ENCODE measurements around the gene ATF7.

ATF7 gene

DNA sequence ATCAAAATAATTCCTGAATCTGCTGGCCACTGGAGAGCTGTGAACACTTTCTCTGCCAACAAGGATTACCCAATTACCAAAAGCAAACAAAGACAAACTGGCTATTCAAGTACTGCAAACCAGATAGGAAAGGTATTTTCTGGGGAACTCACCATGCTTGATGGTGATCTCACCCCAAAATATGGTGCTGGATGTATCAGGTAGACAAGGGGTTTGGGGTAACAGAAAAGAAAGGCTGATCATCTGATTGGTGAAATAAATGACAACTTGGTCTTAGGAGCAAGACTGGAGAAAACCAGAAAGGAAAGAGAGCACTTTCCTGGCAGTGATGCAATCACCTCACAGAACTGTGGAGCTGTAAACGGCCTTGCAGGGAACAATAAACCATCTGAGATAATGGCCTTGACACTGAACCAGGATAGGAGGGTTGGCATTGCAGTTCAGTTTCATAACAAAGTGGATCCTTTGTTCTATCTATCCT lies 87.9 kb downstream of the ATF7 start:
- no peak for DNase-seq (ENCODE audit: extremely low spot score, insufficient read length, low read depth)
- no peak for FAIRE-seq

DNA sequence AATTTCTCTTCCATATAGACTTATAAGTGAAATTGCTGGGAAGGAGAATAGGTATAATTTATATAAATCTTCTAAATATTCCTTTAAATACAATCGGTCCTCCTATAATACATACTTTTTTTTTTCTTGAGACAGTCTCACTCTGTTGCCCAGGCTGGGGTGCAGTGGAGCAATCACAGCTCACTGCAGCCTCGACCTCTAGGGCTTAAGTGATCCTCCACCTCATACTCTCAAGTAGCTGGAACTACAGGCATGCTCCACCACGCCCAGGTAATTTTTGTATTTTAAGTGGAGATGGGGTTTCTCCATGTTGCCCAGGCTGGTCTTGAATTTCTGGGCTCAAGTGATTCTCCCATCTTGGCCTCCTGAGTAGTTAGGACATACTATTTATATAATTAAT lies 89.2 kb downstream of the ATF7 start:
- DNase-seq (ENCODE audit: extremely low spot score, insufficient read length, low read depth) (no peak), FAIRE-seq (no peak)

GRCh38 chr12:53533471-53533870 lies 92.7 kb downstream of the ATF7 start:
- DNase-seq (ENCODE audit: extremely low spot score, insufficient read length, low read depth) (no peak), FAIRE-seq (no peak)

GRCh38 chr12:53532524-53533445 lies 93.4 kb downstream of the ATF7 start:
- FAIRE-seq = no peak

GRCh38 chr12:53532021-53532420 lies 94.2 kb downstream of the ATF7 start:
- DNase-seq (ENCODE audit: extremely low spot score, insufficient read length, low read depth) = no peak
- FAIRE-seq = no peak

More at GRCh38 chr12:53532524-53533445, 93.4 kb downstream of the ATF7 start:
- DNase-seq (ENCODE audit: extremely low spot score, insufficient read length, low read depth) = no peak

GRCh38 chr12:53530920-53531319 lies 95.3 kb downstream of the ATF7 start:
- no peak for DNase-seq (ENCODE audit: extremely low spot score, insufficient read length, low read depth)
- no peak for FAIRE-seq

- DNase-seq (ENCODE audit: extremely low spot score, insufficient read length, low read depth) (no peak), FAIRE-seq (no peak)
These were observed 96.1 kb downstream of the ATF7 start for GRCh38 chr12:53530061-53530460.

DNA sequence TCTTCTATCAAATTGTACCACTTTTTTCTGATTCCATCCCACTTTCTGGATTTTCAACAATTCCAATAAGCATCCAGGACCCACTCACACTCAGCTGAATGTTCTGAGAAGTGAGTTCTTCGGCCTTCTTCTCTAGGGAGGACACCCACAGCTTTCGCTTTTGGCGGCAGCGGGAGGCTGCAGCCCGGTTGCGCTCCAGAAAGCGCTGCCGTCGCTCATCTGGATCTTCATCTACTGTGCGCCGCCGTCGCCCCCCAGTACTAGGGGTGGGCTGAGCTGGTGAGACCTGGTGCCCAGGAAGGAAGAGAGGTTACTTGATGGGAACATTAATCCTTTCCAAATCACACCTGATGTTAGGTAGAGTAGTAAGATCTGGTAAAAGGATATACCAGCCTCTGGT lies 101.7 kb downstream of the ATF7 start:
- FAIRE-seq (no peak), DNase-seq (ENCODE audit: extremely low spot score, insufficient read length, low read depth) (no peak)

- DNase-seq (ENCODE audit: extremely low spot score, insufficient read length, low read depth) = no peak
- FAIRE-seq = no peak
These were observed 103.1 kb downstream of the ATF7 start for GRCh38 chr12:53523131-53523530.

DNA sequence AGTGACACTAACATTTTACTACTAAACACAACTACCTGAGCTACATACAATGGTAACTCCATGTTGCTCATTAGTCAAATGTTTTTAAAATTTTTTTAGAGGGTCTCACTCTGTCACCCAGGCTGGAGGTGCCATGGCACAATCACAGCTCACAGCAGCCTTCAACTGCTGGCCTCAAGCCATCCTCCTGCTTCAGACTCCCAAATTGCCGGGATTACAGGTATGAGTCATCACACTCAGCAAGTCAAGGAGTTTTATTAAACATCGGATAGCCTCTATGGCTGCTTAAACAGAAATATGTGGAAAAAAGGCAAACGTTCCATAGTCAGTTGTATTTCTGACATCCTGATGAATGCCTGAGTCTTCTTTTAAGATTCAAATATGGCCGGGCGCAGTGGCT lies 107.8 kb downstream of the ATF7 start:
- no peak for FAIRE-seq
- no peak for DNase-seq (ENCODE audit: extremely low spot score, insufficient read length, low read depth)

DNA sequence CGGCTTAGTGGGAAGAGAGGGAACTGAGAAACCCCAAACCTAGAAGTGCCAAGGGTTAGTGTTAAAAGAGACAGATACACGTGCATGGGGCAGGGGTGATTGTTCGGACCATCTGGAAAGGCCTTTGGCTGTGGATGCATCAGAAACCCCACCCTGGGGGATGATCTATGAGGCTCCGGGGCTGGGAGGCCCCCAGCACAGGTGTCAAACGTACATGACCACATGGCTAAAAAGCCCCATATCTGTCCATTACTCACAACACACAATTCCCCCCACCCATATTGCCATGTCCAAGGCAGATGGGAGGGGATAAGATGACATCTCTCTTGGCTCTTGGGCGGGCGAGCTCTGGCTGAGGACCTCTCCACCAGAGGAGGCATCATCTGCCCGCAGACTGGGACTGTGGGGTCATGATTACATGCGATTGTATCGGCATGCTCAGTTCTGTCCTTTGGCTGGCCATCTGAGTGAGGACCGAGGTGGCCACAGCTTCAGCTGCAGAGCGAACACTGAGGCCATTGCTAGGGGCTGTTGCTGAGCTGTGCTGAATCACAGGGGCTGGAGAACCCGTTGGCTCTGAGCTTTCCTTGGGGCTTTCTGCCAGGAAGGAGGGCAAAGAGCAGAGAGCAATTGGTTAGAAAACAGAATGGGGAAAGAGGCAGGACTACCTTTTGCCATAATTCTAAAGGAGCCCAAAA lies 109.3 kb downstream of the ATF7 start:
- FAIRE-seq = no peak

DNA sequence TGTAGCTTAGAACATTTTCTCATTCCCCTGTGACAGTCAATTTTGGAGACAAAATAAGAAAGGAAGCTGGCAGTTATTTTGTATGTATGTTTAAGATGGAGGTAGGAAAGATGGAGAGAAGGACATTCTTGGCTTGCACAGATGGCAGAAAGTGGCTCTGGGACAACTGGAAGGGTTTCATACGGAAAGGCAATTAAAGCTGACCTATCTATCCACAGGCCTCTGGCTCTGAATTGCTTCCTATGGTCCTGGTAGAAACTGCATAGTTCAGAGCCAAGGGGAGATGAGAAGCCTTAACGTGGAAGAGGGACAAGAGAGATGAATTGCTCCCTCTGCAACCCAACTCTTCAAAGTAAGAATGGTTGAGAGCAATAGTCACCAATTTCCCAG lies 110.9 kb downstream of the ATF7 start:
- no peak for FAIRE-seq
- no peak for DNase-seq (ENCODE audit: extremely low spot score, insufficient read length, low read depth)

More for the DNA sequence above, 109.3 kb downstream of the ATF7 start:
- DNase-seq (ENCODE audit: extremely low spot score, insufficient read length, low read depth) = no peak

DNA sequence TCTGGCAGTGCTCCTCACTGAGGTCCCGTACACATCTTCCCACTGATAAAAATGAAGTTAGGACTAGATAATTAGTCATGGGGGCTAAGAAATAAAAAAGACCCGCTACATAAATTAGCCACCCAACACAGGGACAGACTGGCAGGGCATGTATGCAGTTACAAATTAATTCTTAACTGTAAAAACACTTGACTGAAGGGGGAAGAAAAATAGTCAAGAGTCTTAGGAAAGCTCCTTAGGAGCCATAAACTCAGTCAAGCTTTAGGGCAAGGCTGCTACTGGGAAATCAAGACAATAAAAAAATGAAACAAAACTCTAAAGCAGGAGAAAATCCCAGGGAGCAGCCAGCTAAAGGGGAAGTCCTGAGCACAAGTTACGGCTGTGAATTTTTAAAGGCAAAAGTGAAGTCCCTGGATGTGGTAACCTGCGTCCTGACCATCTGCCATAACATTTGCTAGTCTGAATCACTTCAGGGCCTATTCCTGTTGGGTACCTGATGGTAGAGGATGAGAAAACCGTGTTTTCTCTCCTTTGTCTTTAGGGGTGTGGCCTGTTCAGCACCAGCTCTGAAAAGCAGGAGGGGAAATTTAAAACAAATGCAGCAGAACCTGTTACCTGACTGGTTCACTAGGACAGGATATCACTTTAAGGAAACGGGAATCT lies 111.4 kb downstream of the ATF7 start:
- DNase-seq (ENCODE audit: extremely low spot score, insufficient read length, low read depth) = no peak

DNA sequence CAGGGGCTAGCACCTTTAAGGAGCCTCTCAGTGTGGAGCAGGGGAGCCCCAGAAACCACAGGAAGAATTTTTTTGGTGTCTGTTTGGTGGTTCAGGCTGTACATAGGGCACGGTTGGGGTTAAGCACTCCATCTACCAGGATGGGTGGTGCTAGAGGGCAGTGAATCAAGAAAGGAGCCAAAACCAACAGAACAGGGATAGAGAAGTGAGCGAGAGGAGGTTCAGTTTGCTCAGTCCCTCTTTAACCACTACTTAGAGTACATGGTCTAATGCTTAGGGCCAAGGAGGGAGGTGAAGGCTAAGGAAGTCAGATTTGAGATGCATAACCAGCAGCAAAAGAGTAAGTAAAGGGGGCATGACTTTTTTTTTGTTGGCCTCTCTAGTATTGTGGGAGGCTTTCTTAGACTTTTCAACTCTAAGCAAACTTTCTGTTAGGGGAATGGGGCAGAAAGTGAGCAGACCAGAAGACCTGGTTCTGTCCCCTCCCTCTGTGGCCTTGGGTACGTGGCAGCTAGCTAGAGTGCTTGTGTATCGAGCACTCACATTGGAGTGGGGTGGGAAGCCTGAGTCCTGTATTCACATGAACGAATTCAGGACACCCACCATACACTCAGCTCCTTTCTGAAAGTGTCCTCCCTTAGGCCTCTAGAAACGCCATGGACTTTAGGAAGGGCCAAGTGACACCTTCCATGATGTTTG lies 112.3 kb downstream of the ATF7 start:
- DNase-seq (ENCODE audit: extremely low spot score, insufficient read length, low read depth) = no peak
- no peak for FAIRE-seq

More for the DNA sequence above, 111.4 kb downstream of the ATF7 start:
- no peak for FAIRE-seq

DNA sequence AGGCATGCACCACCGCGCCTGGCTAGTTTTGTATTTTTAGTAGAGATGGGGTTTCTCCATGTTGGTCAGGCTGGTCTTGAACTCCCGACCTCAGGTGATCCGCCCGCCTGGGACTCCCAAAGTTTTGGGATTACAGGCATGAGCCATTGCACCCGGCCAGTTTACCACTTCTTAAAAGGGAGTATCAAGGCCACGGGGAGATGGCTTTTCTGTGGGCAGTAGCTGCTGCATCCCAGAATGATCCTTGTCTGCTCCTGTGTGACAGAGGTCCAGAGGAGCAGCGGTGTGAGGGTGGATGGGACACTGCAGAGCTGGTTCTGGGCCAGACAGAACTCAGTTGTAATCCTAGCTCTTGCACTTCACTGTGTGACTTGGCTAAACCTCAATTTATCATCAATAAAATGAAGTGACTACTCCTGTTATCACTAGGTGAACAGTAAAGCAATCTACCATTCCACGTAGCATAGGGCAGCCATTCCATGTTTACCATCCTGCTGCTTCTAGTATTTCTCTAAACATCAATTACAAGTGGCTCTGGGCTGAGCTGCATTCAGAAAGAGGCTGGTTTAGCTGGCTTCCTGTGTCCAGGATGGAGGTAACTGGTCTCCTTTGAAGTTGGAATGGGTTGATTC lies 115.9 kb downstream of the ATF7 start:
- no peak for FAIRE-seq

DNA sequence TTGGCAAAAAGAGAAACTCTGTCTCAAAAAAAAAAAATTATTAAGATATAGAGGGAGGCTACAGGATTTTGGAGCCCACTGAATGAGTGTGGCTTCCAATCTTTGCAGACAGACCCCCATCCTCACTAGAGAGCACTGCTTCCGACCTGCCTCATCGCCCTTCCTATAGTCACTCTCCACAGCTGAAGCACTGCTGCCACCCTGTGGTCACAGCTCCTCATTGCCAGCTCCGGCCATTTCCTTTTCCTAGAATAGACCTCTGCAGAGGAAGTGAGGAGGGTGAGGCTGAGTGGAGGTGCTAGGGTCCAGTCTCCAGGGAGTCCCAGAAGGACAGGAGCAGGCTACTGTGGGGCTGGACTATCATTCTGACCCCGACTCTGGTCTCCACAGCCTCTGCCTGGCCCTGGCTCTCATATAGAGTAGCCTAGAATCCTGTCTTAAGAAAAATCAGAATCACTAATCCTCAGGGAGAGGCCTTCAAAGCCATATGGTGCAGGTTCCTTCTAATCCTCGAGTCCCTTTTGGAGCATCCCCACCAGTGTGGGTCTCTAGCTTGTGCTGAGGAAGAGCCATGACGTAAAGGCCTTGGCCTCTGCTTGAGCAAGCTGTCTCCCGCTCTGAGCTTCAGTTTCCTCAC lies 117.5 kb downstream of the ATF7 start:
- FAIRE-seq = peak; percentile 87
- peak; percentile 72 for DNase-seq (ENCODE audit: extremely low spot score, insufficient read length, low read depth)

More for the DNA sequence above, 115.9 kb downstream of the ATF7 start:
- no peak for DNase-seq (ENCODE audit: extremely low spot score, insufficient read length, low read depth)

DNA sequence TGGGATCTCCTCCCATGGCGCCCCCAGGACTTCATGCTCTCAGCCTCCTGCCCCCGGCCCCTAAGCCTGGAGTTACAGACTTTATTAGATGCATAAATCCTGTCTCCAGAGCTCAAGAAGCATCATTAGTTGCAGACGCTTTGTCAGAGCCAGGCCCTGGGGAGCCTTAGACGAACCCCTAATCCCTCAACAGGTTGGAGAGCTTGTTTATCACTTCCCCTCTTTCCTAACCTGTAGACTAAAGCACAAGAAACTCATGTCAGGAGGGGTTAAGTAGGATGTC lies 118.6 kb downstream of the ATF7 start:
- FAIRE-seq = no peak
- no peak for DNase-seq (ENCODE audit: extremely low spot score, insufficient read length, low read depth)

DNA sequence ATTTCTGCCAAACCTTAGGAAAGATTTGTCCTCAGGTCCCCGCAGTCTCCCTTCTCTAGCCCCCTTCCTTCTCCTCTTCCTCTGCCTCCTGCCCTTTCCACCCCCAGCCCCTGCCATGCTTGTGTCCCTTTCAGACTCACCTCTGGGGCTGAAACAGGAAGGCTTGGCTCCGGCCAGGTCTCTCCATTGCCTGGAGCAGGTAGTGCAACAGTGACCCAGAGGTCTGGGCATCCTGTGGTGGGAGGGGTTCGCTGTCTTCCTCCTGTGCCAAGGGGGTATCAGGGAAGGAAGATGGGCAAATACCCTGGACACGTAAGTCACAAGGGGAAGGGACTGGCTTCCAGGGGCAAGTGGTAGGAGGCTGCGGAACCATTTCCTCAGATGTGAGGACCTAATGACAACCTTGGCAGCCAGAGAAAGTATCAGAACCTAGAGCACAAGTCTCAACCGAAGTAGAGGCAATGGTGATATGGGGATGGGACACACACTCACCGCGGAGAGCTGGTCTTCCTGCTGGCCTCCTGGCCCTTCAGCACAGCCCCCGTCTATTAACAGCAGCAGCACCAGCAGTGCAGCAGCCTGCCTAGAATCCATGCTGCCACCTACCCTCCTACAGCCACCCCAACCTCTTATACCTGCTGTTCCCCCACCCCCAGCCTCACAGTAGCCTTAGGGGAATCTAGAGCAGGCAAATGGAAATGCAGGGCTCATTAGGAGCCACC lies 119.1 kb downstream of the ATF7 start, which contains the start of gene NPFF:
TSS of gene NPFF (minus strand) at position 604 of the 722 bp plus-strand sequence. CDS start at position 594, 10 bp downstream.
- no peak for DNase-seq (ENCODE audit: extremely low spot score, insufficient read length, low read depth)
- FAIRE-seq = no peak

GRCh38 chr12:53506450-53506785 lies 119.8 kb downstream of the ATF7 start:
- DNase-seq (ENCODE audit: extremely low spot score, insufficient read length, low read depth) = no peak
- no peak for FAIRE-seq
